Neural crest cell (in vitro differentiated cells): ENCODE data around the gene EHD1. TPM values are rescaled to one million over a fixed set of nuclear protein-coding genes. Genes with fewer than 3 reads are reported as not detected.

Experiments used
- DNase-seq: peaks from one replicate; pipeline ENCODE4 v3.0.0; 2021; ENCODE audit warnings: low read depth, mixed read lengths, low spot score
- H3K27ac Mint-ChIP-seq: one replicate; pipeline ENCODE4 v1.8.0; 2021; ENCODE audit warnings: mild to moderate bottlenecking, mixed read lengths; ENCODE audit not compliant: unreplicated experiment
- H3K27me3 Mint-ChIP-seq: 2 replicates; pipeline ENCODE4 v1.8.0; 2021; ENCODE audit warnings: low read depth, mild to moderate bottlenecking, mixed read lengths
- H3K36me3 Mint-ChIP-seq: 2 replicates; pipeline ENCODE4 v1.8.0; 2021; ENCODE audit warnings: low read depth, mild to moderate bottlenecking, mixed read lengths
- H3K4me1 Mint-ChIP-seq: 2 replicates; pipeline ENCODE4 v1.8.0; 2021; ENCODE audit warnings: mixed read lengths
- H3K4me3 Mint-ChIP-seq: one replicate; pipeline ENCODE4 v1.8.0; 2021; ENCODE audit warnings: mild to moderate bottlenecking, mixed read lengths
- H3K9me3 Mint-ChIP-seq: 2 replicates; pipeline ENCODE4 v1.8.0; 2021; ENCODE audit warnings: mixed read lengths
- CTCF ChIP-seq: fragments of 200-600 bp; sonication (generic); conservative IDR thresholded peaks from 2 replicates; pipeline ENCODE4 v1.5.0; 2021; ENCODE audit warnings: antibody characterized with exemption, mild to moderate bottlenecking
- long read RNA-seq: library from polyadenylated mRNA; unstranded; transcript quantifications from one replicate; pipeline ENCODE4 v2.0.0, GENCODE V29; 2020
- total RNA-seq: library from RNA; stranded (reverse); gene quantifications from 2 replicates; pipeline ENCODE4 v1.2.1, GENCODE V29; 2021

Gene EHD1
- 74.2 and 77.2 TPM in 2 replicates for total RNA-seq
- long read RNA-seq, full-length matches to known transcripts = 3 of 8 reads
- long read RNA-seq, partial matches to known transcripts = 0 of 8 reads
- long read RNA-seq, other reads (novel, unspliced or antisense) = 5 of 8 reads

DNA sequence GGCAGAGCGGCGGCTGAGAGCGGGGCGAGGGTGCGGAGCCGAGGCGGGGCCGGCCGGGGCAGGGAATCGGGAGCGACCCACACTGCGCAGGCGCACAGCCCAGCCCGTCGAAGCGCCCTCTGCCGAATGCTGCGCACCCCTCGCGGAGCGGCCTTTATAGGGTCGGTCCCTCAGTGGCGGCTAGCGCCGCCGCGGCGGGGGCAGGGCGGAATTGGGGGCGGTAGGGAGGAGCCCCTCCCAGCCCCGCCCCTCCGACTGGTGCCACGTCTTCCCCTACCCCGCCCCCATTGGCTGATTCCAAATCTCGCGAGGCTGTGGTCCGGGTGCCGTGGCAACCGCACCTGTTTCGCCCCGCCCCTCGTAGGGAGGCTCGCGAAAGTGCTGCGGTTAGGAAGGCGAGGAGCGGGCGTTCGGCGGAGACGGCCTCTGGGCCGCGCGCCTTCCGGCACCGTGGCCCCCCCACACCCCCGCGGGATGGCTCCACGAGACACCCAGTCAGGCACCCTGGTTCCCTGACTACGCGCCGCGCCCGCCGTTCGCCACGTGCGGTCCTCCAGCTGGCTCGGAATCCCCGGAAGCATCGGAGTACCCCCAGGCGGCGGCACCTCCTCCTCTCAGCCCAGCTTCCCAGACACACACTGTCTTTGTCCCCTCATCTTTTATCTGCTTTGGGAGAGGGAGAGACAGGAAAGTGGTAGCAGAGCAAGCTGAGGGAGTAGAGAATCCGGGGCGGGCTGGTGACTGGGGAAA is at the start of gene EHD1:
Gene EHD1, minus strand, starts transcription at position 128 of the 750 bp plus-strand sequence. CDS start 157 bp downstream, outside the sequence.
- Mint-ChIP-seq H3K36me3 (no peaks in the 10 kb centered on the region), H3K27me3 (no peaks in the 10 kb centered on the region), H3K4me1 (peaks cover 58% of the 10 kb centered on the region), H3K9me3 (no peaks in the 10 kb centered on the region), H3K4me3 (peak within 1 kb of the TSS; percentile 98), H3K27ac (peak within 1 kb of the TSS; percentile 99)
- TF ChIP-seq CTCF = no peak
- peak; percentile 99 for DNase-seq

DNA sequence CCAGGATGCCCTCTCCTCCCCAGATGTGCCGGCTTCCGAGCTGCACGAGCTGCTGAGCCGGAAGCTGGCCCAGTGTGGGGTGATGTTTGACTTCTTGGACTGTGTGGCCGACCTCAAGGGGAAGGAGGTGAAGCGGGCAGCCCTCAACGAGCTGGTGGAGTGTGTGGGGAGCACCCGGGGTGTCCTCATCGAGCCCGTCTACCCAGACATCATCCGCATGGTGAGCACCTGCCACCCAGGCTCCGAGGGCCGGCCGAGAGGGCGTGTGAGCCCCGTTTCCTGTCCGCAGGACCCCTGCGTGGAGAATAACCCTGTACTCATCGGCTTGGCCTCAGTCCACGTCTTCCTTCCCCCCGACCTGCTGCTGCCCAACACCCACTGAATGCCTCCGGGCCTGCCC is 48.3 kb upstream of the EHD1 start:
- no peak for TF ChIP-seq CTCF
- no peaks in the 10 kb centered on the region for H3K36me3 Mint-ChIP-seq
- H3K9me3 Mint-ChIP-seq = no peaks in the 10 kb centered on the region
- peaks cover 14% of the 10 kb centered on the region for H3K4me1 Mint-ChIP-seq
- peak overlapping the region; percentile 78 for H3K4me3 Mint-ChIP-seq
- no peak for DNase-seq
- H3K27me3 Mint-ChIP-seq = no peaks in the 10 kb centered on the region
- H3K27ac Mint-ChIP-seq = no peak overlapping the region

DNA sequence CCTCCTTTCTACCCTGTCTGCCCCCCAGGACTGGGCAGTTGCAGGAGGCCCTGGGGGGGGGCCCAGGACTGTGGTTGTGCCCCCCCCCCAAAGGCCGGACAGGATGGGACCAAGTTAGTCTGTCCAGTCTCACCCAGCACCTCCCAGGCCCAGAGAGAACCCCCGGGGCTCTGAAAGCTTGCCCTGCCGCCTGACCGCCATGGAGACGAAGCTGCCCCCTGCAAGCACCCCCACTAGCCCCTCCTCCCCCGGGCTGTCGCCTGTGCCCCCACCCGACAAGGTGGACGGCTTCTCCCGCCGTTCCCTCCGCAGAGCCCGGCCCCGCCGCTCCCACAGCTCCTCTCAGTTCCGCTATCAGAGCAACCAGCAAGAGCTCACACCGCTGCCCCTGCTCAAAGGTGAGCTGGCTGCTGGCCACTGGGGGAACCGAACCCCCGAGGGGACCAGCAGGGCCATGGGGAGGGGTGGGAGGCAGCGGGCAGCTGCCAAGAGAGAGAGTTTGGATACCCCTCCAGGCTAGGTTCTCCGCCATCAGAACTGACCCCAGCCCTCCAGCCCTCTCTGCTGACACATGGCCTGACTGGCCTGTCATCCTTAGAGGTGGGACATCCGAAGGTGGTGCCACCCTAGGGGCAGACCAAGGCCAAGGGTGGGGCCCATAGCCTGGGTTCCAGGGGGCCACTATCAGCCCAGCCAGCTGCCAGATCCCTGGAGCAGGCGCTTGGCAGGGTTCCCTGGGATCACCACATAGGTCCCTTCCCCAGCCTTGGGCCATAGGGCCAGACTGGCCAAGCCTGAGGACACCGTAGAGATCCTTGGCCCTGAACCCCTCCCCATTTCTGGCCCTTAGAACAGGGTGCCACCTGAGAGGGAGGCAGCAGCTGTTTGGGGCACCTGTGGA is 47.4 kb upstream of the EHD1 start:
- peak overlapping the region; percentile 91 for H3K4me3 Mint-ChIP-seq
- DNase-seq = no peak
- H3K4me1 Mint-ChIP-seq = peaks cover 14% of the 10 kb centered on the region
- H3K27ac Mint-ChIP-seq = no peak overlapping the region
- no peaks in the 10 kb centered on the region for H3K9me3 Mint-ChIP-seq
- no peaks in the 10 kb centered on the region for H3K27me3 Mint-ChIP-seq
- no peaks in the 10 kb centered on the region for H3K36me3 Mint-ChIP-seq
- TF ChIP-seq CTCF = no peak

- H3K27ac Mint-ChIP-seq = peak overlapping the region; percentile 90
Measured at GRCh38 chr11:64924910-64925284, 46.5 kb upstream of the EHD1 start.

More at GRCh38 chr11:64924910-64925284, 46.5 kb upstream of the EHD1 start:
- Mint-ChIP-seq H3K4me3 (peak overlapping the region; percentile 91), H3K9me3 (no peaks in the 10 kb centered on the region), H3K27me3 (no peaks in the 10 kb centered on the region), H3K4me1 (peaks cover 14% of the 10 kb centered on the region), H3K36me3 (no peaks in the 10 kb centered on the region)
- no peak for DNase-seq
- no peak for TF ChIP-seq CTCF
